HEK293T (cell line): ENCODE results near the gene FAM217B.

ENCODE experiments used
- BHLHE40 ChIP-seq: fragments of 450-650 bp; IDR thresholded peaks from 2 replicates; pipeline ENCODE4 v1.6.1; 2016; ENCODE audit warnings: mild to moderate bottlenecking, moderate library complexity, borderline replicate concordance
- ELF4 ChIP-seq: fragments of 450-650 bp; IDR thresholded peaks from 2 replicates; pipeline ENCODE4 v1.6.1; 2017; ENCODE audit warnings: antibody characterized with exemption
- FOXA1 ChIP-seq: fragments of 450-650 bp; IDR thresholded peaks from 2 replicates; pipeline ENCODE4 v1.6.1; 2016; ENCODE audit warnings: mild to moderate bottlenecking
- FOXM1 ChIP-seq: fragments of 450-650 bp; IDR thresholded peaks from 2 replicates; pipeline ENCODE4 v1.6.1; 2017; ENCODE audit warnings: mild to moderate bottlenecking, borderline replicate concordance
- HDGF ChIP-seq: fragments of 450-650 bp; IDR thresholded peaks from 2 replicates; pipeline ENCODE4 v1.6.1; 2017; ENCODE audit warnings: antibody characterized with exemption, borderline replicate concordance
- SP1 ChIP-seq: fragments of 450-650 bp; IDR thresholded peaks from 2 replicates; pipeline ENCODE4 v1.6.1; 2017
- TARDBP ChIP-seq: fragments of 450-650 bp; IDR thresholded peaks from 2 replicates; pipeline ENCODE4 v1.6.1; 2016

GRCh38 chr20:59920944-59921343 is 19.2 kb upstream of the FAM217B start:
- no peak for TF ChIP-seq HDGF
- no peak for TF ChIP-seq TARDBP
- no peak for TF ChIP-seq ELF4
- TF ChIP-seq SP1, result no peak
- no peak for TF ChIP-seq BHLHE40
- no peak for TF ChIP-seq FOXM1
- no peak for TF ChIP-seq FOXA1
